ENCODE data around the gene REPIN1. TPM values are rescaled to one million over a fixed set of nuclear protein-coding genes. Genes with fewer than 3 reads are reported as not detected.
A peak's percentile ranks its signal among the peaks of the same experiment; 100 is the strongest.

The REPIN1 gene
- polyA plus RNA-seq, 12 donors, result 49.8 to 195 (median 67.2) TPM

DNA sequence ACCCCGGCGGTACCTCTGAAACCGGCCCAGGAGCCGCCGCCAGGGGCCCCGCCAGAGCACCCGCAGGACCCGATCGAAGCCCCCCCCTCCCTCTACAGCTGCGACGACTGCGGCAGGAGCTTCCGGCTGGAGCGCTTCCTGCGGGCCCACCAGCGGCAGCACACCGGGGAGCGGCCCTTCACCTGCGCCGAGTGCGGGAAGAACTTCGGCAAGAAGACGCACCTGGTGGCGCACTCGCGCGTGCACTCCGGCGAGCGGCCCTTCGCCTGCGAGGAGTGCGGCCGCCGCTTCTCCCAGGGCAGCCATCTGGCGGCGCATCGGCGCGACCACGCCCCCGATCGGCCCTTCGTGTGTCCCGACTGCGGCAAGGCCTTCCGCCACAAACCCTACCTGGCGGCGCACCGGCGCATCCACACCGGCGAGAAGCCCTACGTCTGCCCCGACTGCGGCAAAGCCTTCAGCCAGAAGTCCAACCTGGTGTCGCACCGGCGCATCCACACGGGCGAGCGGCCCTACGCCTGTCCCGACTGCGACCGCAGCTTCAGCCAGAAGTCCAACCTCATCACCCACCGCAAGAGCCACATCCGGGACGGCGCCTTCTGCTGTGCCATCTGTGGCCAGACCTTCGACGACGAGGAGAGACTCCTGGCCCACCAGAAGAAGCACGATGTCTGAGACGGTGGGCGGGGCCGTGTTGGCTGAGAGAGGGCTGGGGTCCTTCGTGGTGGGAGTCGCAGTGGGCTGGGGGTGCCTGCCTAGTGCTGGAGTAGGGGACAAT lies 3.8 kb downstream of the REPIN1 start:
- DNase-seq, result no peak

DNA sequence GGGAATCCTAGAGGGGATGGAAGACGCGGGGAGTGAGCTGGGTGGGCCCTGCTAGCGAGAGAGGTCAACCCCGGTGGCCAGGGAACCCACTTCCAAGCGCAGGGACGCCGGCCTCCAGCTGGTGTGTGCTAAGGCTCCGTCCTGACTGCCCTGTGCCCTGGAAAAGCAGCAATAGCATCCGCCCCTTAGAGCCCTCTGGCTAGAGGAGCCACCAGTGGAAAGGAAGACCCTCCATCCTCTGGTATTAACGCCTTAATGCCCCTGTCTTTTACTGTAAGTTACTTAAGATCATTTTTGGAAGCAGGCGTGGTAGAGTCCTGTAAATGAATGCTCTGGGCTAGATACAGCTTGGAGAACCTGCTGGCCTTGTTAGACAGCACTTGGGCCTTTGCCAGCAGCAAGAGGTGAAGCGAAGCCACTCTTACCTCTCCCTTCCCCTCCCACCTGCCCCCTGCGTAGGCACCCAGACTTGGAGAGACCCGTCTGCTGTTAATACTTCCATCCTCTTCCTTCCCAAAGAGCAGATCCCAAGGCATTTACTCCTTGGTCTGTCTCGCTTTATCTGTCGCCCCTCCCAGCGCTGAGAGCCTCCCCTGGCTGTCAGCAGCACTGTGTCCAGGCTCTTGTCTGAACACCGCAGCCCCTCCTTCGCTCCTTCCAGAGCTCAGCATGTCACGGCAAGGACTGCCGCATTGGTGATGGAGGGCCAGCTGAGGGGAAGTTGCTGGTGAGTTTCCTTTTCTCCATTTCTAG lies 4.6 kb downstream of the REPIN1 start:
- no peak for DNase-seq

DNA sequence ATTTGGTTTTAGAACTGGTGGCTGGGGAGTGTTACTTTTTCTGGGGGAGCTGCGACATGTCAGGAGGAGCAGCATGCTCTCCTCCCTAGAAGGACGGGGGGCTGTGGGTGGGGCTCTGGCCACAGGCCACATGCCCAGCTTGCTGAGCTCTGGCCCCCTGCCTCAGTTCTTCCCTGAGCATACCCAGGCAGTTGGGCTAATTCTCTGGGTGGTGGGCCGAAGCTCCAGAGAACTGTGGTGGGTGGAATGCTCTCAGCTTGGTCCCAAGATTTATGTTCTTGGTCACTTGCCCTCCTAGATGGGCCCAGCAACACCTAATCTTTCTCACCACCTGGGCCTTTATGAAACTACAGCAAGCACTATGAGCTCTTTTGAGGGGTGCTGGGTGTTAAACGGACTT lies 5.4 kb downstream of the REPIN1 start:
- no peak for DNase-seq

DNA sequence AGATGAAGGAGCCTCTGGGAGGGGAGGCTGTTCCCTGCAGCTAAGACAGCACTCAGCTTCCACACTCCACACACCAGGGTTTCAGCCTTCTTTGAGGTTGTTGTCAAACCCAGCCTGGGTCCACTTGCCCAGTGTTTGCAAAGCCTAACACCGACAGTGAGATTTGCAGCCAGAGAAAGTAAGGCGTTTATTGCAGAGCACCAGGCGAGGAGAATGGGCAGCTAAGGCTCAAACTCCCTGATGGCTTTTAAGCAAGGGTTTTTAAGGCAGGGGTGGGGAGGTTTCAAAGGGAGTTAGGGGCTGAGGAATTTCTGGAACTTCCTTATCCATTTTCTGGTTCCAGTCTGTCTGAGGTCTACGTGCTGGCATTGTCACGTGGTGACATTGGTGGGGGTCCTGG lies 5.8 kb downstream of the REPIN1 start:
- DNase-seq, result no peak

DNA sequence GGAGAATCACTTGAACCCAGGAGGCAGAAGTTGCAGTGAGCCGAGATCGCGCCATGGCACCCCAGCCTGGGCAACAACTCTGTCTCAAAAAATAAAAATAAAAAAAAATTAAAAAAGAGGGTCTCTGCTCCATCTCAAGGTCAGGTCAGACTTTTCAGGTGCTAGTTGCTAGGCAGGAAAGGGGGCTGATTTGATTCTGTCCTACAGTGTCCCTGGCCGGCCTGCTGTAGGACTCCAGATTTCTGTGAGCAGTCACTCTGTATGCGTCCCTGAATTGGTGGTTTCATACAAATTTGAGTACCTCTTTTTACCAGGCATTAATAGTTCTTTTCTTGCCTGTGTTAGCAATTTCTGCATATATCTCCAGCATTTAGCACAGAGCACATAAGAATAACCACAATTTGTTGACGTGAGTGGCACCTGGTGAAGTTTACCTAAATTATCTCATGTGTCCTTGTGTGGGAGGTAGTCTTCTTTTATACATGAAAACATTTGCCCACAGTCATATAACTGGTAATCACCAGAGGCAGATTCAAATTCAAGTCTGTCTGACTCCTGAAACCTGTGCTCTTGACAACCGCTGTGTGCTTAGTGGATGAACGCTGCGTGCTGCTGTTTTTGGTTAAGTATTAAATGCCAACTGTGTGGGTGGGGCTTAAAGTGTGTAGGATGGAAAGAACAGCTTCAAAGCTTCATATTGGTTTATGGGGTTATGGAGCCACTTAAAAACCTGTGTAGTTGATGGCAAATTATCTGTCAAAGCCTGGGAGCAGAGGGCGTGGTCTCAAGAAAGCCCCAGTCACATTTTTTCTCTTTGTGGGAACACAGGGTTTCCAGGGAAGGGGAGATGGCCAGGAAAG lies 7.3 kb downstream of the REPIN1 start:
- no peak for DNase-seq

DNA sequence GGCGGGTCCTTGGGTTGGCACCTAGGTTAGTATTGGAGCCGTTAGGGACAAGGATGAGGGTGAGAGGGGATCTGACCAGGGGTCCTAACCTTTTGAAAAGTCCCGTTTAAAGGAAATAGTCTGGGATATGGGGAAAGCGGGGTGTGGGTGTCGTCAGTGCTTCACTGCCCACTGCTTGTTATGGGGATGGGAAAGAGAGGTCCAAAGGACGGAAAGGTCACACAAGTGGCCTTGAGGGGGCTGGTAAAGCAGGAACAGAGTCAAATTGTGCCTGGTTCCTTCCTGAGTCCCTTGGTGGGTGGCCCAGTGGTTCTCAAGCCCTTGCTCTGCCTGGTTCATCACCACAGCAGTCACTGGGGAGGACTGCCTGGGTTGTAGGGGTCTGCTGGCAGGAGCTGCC lies 7.9 kb downstream of the REPIN1 start:
- no peak for DNase-seq

DNA sequence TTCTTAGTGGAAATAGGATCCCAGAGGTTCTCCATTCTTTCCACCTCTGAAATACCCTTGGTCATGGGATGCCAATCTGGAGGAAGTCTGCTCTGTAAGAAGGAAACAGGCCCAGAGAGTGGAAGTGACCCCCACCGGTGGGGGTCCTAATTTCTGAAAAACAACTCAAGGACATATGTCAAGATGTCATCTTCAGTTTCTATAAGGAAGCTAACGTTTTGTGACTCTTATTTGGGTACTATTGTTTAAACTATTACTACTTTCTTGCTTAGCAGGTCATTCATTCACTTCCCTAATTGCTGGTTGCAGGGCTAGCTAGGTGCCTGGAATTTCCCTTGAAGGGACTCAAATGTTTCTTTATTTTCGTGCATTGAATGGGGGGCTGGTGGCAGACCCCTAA lies 8.6 kb downstream of the REPIN1 start:
- no peak for DNase-seq

DNA sequence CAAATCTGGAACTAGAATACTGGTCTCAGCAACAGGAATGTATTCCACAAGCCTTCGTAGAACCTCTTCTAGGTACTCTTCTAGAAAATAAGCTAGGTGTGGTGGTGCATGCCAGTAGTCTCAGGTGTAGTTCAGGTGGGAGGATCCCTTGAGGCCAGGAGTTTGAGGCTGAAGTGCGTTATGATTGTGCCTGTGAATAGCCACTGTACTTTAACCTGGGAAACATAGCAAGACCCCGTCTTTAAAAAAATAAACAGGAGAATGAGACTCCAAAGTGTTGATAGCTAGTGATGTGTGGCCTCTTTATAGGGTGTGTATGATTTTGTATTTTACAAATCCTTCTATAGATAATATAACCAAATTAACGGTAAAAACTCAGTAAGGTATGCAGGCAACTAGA lies 9.0 kb downstream of the REPIN1 start:
- DNase-seq, result no peak

DNA sequence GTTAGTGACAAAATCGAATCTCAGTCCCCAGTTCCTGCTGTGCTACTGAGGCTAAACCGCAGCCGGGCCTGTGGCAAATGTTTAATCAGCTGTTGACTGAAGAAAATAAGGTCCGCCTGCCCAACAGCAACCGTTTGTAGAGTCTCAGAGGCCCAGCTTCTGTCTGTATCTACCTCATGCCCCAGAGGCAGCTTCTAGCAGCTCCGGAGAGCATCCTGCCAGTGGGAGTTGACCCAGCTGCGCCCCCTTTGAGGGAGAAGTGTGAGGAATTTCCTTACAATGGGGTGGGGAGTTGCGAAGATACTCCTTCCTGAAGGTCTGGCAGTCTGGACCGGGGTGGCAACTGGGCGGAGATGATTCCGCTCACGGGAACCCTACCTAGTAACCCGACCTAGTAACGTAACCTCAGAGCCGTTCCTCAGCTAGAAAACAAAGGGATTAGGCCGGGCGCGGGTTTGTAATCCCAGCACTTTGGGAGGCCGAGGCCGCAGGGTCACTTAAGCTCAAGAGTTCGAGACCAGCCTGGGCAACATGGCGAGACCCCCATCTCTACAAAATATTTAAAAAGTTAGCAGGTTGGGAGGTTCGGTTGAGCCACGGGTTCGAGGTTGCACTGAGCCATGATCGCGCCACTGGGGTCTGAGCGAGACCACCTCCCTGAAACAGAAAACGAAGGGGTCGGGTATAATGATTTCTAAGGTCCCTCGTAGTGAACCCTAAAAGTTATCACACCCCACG lies 9.7 kb downstream of the REPIN1 start:
- DNase-seq, result peak; percentile 31

DNA sequence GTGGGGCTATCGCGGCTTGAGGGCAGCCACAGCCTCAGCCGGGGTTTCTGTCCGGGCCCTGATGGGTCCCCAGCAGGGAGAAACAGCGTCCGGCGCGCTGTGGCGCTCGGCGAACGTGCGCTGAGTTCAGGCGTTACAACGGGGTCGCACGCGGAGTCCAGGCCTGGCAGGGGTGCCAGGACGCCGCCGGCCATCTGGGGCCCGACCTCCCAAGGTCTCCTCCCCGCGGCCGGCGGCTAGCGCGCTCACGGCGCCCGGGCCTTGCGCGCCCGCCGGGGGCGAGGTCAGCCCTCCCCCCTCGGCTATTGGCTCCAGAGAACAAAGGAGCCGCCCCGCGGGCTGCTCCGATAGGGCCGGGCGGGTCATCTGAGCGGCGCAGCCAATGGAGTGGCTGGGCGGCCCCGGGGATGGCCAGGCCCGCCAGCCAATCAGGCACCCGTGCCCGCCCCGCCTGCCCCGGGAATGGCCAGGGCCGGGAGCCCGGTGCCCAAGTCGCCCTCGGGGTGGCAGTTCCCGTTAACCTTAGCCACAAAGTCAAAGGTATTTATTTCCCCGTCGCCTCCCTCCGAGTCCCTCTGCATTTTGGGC lies 10.3 kb downstream of the REPIN1 start, which contains the start of gene ZNF775:
TSS of gene ZNF775 (plus strand) at position 478 of the 588 bp plus-strand sequence. CDS start 9,141 bp downstream, outside the sequence.
- DNase-seq, result peak; percentile 94

DNA sequence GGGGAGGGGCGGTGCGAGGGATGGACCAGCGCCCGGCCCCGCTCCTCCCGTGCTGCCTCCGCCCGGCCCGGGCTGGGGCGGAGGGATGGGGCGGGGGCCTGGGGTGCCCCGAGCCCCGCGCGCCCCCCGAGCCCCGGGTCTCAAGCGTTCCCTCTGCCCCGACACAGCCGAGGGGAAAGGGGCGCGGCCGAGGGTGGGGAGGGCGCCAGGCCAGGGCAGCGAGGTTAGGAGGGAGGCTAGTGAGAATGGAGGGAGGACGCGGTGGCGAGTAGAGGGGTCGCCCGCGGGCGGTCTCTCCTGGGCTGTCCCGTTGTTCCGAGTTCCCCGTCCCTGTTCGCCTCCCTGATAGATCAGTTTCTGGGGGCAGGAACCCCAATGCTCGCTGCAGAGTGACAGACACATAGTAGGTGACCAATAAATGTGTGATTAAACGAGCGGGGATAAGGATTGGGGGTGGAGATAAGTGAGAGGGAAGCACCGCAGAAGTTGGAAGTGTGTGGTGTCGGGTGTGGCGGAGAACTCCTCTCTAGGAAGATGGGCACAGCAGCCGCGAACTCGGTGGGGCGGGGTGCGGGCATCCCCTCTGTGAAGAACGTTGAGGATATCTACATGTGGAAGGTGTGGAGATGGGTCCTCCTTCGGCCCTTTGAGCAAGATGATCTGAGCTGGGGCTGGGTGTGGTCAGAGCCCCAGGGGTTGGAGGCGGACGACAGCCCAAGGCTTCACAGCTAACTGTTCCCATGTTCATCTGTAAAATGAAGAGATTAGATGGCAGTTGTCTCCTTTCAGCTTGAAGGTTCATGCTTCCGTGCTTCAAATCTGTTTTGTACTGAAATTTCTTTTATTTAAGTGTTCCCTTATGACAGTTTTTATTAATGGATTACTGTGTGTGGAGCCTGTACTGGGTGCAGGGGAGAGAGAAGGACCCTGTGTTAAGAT lies 11.1 kb downstream of the REPIN1 start:
- no peak for DNase-seq

DNA sequence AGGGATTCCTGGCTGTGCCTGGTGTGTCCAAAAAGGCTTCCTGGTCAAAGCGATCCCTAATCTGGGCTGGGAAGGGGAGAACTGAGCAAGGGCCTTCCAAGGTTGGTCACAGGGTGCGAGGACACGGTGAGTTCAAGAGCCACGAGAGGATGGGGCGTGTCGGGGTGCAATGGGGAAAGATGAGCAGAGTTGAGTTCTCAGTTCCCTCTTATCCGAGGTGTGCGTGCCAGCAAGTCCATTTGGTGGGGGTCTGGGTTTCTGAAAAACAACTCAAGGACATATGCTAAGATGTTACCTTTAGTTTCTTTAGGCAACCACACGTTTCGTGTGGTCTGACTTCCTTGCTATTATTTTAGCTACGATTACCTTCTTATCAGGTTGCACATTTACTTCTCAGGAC lies 11.8 kb downstream of the REPIN1 start:
- DNase-seq, result no peak

DNA sequence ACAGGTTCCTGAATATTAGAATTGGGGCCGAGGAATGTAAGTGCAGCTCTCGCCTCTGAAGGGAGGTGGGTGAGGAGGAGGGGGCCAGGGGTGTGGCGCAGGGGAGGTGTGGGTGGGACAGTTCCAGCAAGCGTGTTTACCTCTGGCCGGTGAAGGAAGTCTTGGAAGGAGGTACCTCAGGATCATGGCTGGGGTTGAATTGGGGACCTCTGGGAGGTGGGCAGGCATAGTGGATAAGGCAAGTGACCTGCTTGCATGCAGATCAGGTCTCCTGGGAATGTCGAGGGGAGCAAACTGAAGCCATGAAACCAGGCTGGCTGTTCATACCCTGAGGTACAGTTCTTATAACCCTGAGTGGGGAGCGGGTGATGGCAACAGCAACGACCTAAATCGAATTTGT lies 12.5 kb downstream of the REPIN1 start:
- DNase-seq, result no peak

DNA sequence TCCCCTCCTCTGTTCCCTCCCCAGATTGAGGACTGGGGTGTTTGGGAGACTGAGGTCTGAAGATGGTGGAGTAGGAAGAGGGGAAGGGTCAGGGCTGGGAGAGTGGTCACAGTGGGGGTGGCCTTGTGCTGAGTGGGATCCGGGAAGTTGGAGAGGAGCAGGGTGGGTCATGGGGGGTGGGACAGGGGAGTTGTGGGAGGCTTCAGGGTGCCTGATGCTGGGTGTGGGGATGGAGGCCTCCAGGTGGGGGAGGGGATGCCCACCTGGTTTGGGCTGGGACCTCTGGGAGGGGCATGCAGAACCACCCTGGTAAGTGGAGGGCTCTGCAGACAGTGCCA lies 13.1 kb downstream of the REPIN1 start:
- no peak for DNase-seq

DNA sequence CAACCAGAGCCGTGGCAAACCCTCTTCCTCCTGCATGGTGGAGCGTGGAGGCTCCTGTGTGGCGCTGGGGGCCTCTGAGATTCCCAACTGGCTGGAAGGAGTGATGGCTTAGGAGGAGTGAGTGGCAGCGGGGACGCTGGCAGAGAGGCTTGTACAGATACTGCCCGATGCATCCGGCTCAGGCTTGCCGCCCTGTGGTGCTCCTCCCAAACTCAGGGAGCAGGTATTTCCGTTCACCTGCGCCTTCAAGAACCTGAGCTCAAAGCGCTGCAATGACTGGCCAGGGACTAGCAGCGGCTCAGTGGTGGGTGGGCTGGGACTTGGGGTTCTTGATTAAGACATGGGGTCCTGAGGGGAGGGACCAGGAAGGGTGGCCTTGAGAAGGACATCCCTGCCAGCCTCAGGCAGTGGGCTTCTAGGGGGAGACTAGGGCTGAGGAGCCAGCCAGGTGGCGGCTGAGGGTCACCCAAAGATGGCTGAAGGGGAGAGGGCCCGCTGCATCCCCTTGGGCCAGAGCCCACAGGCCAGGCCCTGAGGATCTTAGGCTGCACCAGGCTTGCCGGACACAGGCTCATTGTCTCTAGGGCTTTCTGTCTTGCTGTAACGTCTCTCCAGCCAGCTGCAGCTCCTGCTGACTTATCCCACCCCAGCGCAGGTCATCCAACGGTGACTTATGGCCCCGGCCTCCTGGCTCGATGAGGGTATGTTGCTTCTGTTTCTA lies 13.7 kb downstream of the REPIN1 start:
- no peak for DNase-seq

DNA sequence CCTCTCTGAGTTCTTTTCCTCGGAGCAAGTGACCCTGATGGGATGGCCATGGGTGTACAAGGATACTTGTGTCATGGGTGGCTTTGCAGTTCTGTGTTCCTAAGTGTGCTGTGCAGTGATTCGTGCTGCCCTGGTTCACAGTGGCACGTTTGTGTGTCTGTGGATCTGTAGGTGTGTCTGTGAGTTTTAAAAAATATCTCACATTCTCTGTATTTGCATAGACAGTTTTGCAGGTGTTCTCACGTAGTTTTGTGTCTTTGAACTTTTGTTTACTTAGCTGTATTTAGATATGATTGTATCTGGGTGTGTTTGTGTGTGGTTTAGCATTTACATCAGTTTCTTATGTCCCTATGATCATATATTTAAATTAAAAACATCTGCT lies 14.2 kb downstream of the REPIN1 start:
- DNase-seq, result no peak

DNA sequence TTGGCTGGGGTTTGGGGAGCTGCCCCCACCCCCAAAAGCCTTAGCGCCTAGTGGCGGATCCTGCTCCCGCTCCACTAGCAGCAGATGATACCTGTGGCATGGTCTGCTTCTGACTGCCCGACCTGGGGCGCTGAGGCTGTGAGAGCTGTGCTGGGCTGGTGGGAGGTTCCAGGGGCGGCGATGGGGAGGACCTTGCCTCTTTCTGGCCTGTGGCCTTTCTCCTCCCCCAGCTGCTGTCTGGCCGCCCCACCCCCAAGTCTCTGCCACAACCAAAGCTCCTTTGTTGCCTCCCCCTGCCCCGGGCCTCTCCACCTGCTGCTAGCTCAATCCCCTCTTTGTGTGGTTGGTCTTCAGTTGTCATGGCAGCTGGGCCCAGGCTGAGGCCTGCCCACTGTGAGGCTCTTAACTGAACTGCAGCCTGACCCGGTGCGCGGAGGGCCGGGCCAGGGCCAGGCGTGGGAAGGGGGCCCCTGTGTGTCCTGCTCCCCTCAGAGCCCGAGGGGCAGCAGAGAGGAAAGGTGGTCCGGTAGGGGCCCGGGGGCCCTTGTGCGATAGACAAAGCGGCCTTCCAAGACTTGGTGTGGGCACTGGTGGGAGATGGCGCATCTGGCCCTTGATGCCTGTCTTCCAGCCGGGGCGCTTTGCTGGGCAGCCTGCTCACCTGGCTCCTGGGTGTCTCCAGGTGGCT lies 15.2 kb downstream of the REPIN1 start:
- DNase-seq, result peak; percentile 48

DNA sequence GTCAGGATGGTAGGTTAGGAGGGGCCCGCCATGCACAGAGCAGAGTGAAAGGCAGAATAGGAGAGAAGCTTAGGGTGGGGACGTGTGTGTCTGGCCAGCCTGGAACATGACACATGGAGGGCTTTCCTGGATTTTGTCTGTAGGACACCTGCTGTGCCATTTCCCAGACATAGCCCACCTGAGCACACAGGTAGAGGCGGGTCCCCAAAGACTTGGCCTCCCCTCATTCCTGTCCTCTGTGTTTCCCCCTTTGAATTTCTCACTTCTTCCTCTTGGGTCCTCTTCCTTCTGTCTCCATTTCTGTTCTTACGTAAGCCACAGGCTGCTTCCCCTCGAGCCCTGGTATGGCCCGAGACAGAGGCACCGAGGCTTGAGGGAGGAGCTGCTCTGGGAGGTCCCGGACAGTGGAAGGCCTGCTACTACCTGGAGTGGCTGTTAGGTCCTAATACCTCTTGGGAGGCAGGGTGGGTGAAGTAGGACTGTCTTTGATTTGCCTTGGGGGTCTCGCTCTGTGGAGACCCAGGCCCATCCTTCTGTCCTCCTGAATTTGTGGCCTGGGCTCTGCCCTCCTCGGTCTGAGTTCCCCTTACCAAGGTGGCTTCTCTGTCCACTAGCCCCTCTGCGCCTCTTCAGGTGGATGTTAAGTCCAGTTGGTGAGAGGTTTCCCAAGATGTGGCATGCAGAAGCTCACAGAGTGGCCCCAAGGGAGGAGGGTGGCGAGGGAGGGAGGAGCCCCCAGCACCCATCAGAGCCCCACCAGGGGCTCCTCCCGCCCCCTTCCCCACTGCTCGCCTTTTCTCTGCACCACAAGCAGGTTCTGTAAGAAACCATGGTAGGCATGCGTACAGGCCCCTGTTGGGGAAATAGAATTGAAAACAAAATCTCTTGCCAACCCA lies 16.0 kb downstream of the REPIN1 start:
- DNase-seq, result no peak
